Measurements from ENCODE around the gene PIP4K2A.

- TF ChIP-seq CTCF (IDR thresholded peaks at IDR 0.05) (no peak), EP300 (IDR thresholded peaks at IDR 0.05) (no peak), POLR2AphosphoS5 (IDR thresholded peaks at IDR 0.05) (no peak), POLR2A (IDR thresholded peaks at IDR 0.05) (no peak)
Measured at GRCh38 chr10:22501413-22501812, 213.0 kb downstream of the PIP4K2A start.

Data from suprapubic skin (tissue), 4 donors.